ENCODE measurements around the gene MTMR11.

Gene MTMR11

GRCh38 chr1:149936992-149937705 lies 470 bp upstream of the MTMR11 start:
- peak; percentile 29 to 73 for DNase-seq

GRCh38 chr1:149934356-149934755 lies 2.3 kb downstream of the MTMR11 start:
- no peak for DNase-seq

- DNase-seq: no peak
Observed at GRCh38 chr1:149933208-149933607, 3.5 kb downstream of the MTMR11 start.

GRCh38 chr1:149932474-149932873 lies 4.2 kb downstream of the MTMR11 start:
- DNase-seq: no peak

GRCh38 chr1:149931212-149931790 lies 5.4 kb downstream of the MTMR11 start:
- DNase-seq: peak; percentile 52 to 59

- DNase-seq: peak; percentile 33 to 37
Observed at GRCh38 chr1:149929856-149930255, 6.8 kb downstream of the MTMR11 start.

- no peak for DNase-seq
Observed at GRCh38 chr1:149928401-149928724, 8.3 kb downstream of the MTMR11 start.

- DNase-seq: peak; percentile 90 to 94
Observed at GRCh38 chr1:149927563-149928400, 8.9 kb downstream of the MTMR11 start, which contains the start of gene SF3B4. Gene SF3B4 (minus strand): TSS chr1:149927803. CDS start chr1:149927759, 44 bp downstream.

GRCh38 chr1:149927056-149927562 lies 9.6 kb downstream of the MTMR11 start:
- DNase-seq: no peak

GRCh38 chr1:149926296-149926695 lies 10.4 kb downstream of the MTMR11 start:
- DNase-seq: no peak

GRCh38 chr1:149925751-149926150 lies 10.9 kb downstream of the MTMR11 start:
- no peak for DNase-seq

- DNase-seq: no peak
Observed at GRCh38 chr1:149925345-149925744, 11.3 kb downstream of the MTMR11 start.

GRCh38 chr1:149923626-149924025 lies 13.1 kb downstream of the MTMR11 start:
- DNase-seq: no peak

- no peak for DNase-seq
Observed at GRCh38 chr1:149917571-149918144, 19.0 kb downstream of the MTMR11 start, which contains the start of gene SV2A. Gene SV2A (minus strand): TSS chr1:149917844. CDS start chr1:149913840, 4,004 bp downstream.

GRCh38 chr1:149916898-149917252 lies 19.8 kb downstream of the MTMR11 start:
- DNase-seq: no peak

- DNase-seq: no peak
Observed at GRCh38 chr1:149916193-149916897, 20.3 kb downstream of the MTMR11 start.

- DNase-seq: no peak
Observed at GRCh38 chr1:149915429-149916192, 21.1 kb downstream of the MTMR11 start.

- DNase-seq: no peak
Observed at GRCh38 chr1:149914545-149914944, 22.1 kb downstream of the MTMR11 start.

GRCh38 chr1:149906570-149907075 lies 30.1 kb downstream of the MTMR11 start:
- DNase-seq: no peak

GRCh38 chr1:149903836-149904491 lies 32.7 kb downstream of the MTMR11 start:
- DNase-seq: no peak
